Measurements from ENCODE around the gene SYT2.

DNA sequence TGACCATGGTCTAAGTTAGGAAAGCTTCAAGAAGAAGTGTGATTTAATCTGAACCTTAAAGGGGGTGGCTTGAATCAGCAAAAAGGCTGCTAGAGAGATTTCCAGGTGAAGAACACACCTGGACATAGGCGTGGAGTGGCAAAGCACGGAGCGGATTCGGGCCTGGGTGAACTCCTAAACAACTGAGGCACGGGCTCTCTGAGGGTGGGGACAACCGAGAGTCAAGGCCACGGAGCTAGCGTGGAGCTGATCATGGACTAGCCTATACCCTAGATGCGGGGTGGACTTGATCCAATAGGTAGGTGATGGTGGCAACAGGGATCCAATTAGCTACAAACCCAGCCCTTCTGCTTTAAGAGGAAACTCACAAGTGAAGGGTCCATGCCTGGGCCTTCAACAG is 27.8 kb downstream of the SYT2 start:
- TF ChIP-seq CTCF (conservative IDR thresholded peaks at IDR 0.05 in 1 of 2, IDR thresholded peaks at IDR 0.05 in 1 of 2; ENCODE audit: extremely low read depth in 1 of 2, insufficient read depth in 1 of 2, low read depth in 1 of 2, low read length in 2 of 2), result no peak
- TF ChIP-seq EZH2 (IDR thresholded peaks at IDR 0.05; ENCODE audit: borderline replicate concordance, low read length), result no peak

All from mammary epithelial cell (primary cell).